OCI-LY7 (cell line): Measurements from ENCODE around the gene PPP1R12C.

Experiments
- CTCF ChIP-seq: fragments of 200-600 bp; sonication (generic); conservative IDR thresholded peaks from 2 replicates; pipeline ENCODE4 v1.5.1; 2014; ENCODE audit warnings: mild to moderate bottlenecking, antibody characterized with exemption, low read length, moderate library complexity, mixed read lengths
- EZH2phosphoT487 ChIP-seq: fragments of 200-600 bp; sonication (generic); IDR thresholded peaks from 2 replicates; pipeline ENCODE4 v1.6.1; 2018; ENCODE audit warnings: low read depth, borderline replicate concordance, mild to moderate bottlenecking, mixed run types, antibody characterized with exemption, low read length, moderate library complexity, mixed read lengths

- TF ChIP-seq CTCF (no peak), EZH2phosphoT487 (no peak)
Measured at GRCh38 chr19:55136399-55137102, 19.1 kb upstream of the PPP1R12C start.
